ENCODE results near the gene RAB22A.

RAB22A gene

GRCh38 chr20:58389324-58389967 is 79.9 kb downstream of the RAB22A start:
- H3K36me3 ChIP-seq (ENCODE audit: control insufficient read depth, insufficient read depth, low read length, severe bottlenecking), result peaks cover 2% of the 10 kb centered on the region
- H3K27me3 ChIP-seq (replicated peaks; ENCODE audit: control insufficient read depth, insufficient read depth, low read length), result no peaks in the 10 kb centered on the region
- H3K4me1 ChIP-seq (ENCODE audit: control insufficient read depth, insufficient read depth, low read length), result peaks cover 16% of the 10 kb centered on the region
- H3K4me3 ChIP-seq (ENCODE audit: low read length), result peak overlapping the region; percentile 94
- peaks cover 10% of the 10 kb centered on the region for H3K9me3 ChIP-seq (ENCODE audit: control insufficient read depth, low read length)
- peak overlapping the region; percentile 93 for H3K9ac ChIP-seq (ENCODE audit: low read length)
- DNase-seq (ENCODE audit: low read depth), result peak; percentile 80

- H3K27me3 ChIP-seq (replicated peaks; ENCODE audit: control insufficient read depth, insufficient read depth, low read length), result no peaks in the 10 kb centered on the region
- peak overlapping the region; percentile 93 for H3K9ac ChIP-seq (ENCODE audit: low read length)
- DNase-seq (ENCODE audit: low read depth), result no peak
- H3K4me1 ChIP-seq (ENCODE audit: control insufficient read depth, insufficient read depth, low read length), result peaks cover 16% of the 10 kb centered on the region
- peaks cover 10% of the 10 kb centered on the region for H3K9me3 ChIP-seq (ENCODE audit: control insufficient read depth, low read length)
- peaks cover 2% of the 10 kb centered on the region for H3K36me3 ChIP-seq (ENCODE audit: control insufficient read depth, insufficient read depth, low read length, severe bottlenecking)
- peak overlapping the region; percentile 94 for H3K4me3 ChIP-seq (ENCODE audit: low read length)
These were observed 80.6 kb downstream of the RAB22A start for GRCh38 chr20:58389968-58390658.

GRCh38 chr20:58390659-58391035 is 81.1 kb downstream of the RAB22A start:
- no peak overlapping the region for H3K9ac ChIP-seq (ENCODE audit: low read length)
- peaks cover 16% of the 10 kb centered on the region for H3K4me1 ChIP-seq (ENCODE audit: control insufficient read depth, insufficient read depth, low read length)
- peak overlapping the region; percentile 94 for H3K4me3 ChIP-seq (ENCODE audit: low read length)

GRCh38 chr20:58392286-58392685 is 82.8 kb downstream of the RAB22A start:
- Histone ChIP-seq H3K36me3 (ENCODE audit: control insufficient read depth, insufficient read depth, low read length, severe bottlenecking) (peaks cover 2% of the 10 kb centered on the region), H3K9ac (ENCODE audit: low read length) (no peak overlapping the region), H3K4me1 (ENCODE audit: control insufficient read depth, insufficient read depth, low read length) (peaks cover 16% of the 10 kb centered on the region)

More at GRCh38 chr20:58390659-58391035, 81.1 kb downstream of the RAB22A start:
- peaks cover 10% of the 10 kb centered on the region for H3K9me3 ChIP-seq (ENCODE audit: control insufficient read depth, low read length)
- H3K27me3 ChIP-seq (replicated peaks; ENCODE audit: control insufficient read depth, insufficient read depth, low read length), result no peaks in the 10 kb centered on the region
- DNase-seq (ENCODE audit: low read depth), result no peak
- peaks cover 2% of the 10 kb centered on the region for H3K36me3 ChIP-seq (ENCODE audit: control insufficient read depth, insufficient read depth, low read length, severe bottlenecking)

GRCh38 chr20:58393299-58393698 is 83.8 kb downstream of the RAB22A start:
- Histone ChIP-seq H3K36me3 (ENCODE audit: control insufficient read depth, insufficient read depth, low read length, severe bottlenecking) (peaks cover 2% of the 10 kb centered on the region), H3K9me3 (ENCODE audit: control insufficient read depth, low read length) (peaks cover 2% of the 10 kb centered on the region), H3K9ac (ENCODE audit: low read length) (no peak overlapping the region)

More at GRCh38 chr20:58392286-58392685, 82.8 kb downstream of the RAB22A start:
- peaks cover 10% of the 10 kb centered on the region for H3K9me3 ChIP-seq (ENCODE audit: control insufficient read depth, low read length)
- H3K27me3 ChIP-seq (replicated peaks; ENCODE audit: control insufficient read depth, insufficient read depth, low read length), result no peaks in the 10 kb centered on the region
- no peak overlapping the region for H3K4me3 ChIP-seq (ENCODE audit: low read length)
- no peak for DNase-seq (ENCODE audit: low read depth)

GRCh38 chr20:58394801-58395200 is 85.3 kb downstream of the RAB22A start:
- Histone ChIP-seq H3K36me3 (ENCODE audit: control insufficient read depth, insufficient read depth, low read length, severe bottlenecking) (peaks cover 2% of the 10 kb centered on the region), H3K4me3 (ENCODE audit: low read length) (no peak overlapping the region), H3K9ac (ENCODE audit: low read length) (no peak overlapping the region), H3K9me3 (ENCODE audit: control insufficient read depth, low read length) (no peaks in the 10 kb centered on the region), H3K4me1 (ENCODE audit: control insufficient read depth, insufficient read depth, low read length) (peaks cover 18% of the 10 kb centered on the region), H3K27me3 (replicated peaks; ENCODE audit: control insufficient read depth, insufficient read depth, low read length) (no peaks in the 10 kb centered on the region)
- DNase-seq (ENCODE audit: low read depth), result no peak

More at GRCh38 chr20:58393299-58393698, 83.8 kb downstream of the RAB22A start:
- Histone ChIP-seq H3K4me1 (ENCODE audit: control insufficient read depth, insufficient read depth, low read length) (peaks cover 17% of the 10 kb centered on the region), H3K4me3 (ENCODE audit: low read length) (no peak overlapping the region), H3K27me3 (replicated peaks; ENCODE audit: control insufficient read depth, insufficient read depth, low read length) (no peaks in the 10 kb centered on the region)
- peak; percentile 52 for DNase-seq (ENCODE audit: low read depth)

GRCh38 chr20:58395604-58396003 is 86.1 kb downstream of the RAB22A start:
- no peaks in the 10 kb centered on the region for H3K27me3 ChIP-seq (replicated peaks; ENCODE audit: control insufficient read depth, insufficient read depth, low read length)
- H3K36me3 ChIP-seq (ENCODE audit: control insufficient read depth, insufficient read depth, low read length, severe bottlenecking), result peaks cover 2% of the 10 kb centered on the region
- H3K9ac ChIP-seq (ENCODE audit: low read length), result no peak overlapping the region
- DNase-seq (ENCODE audit: low read depth), result no peak
- peaks cover 10% of the 10 kb centered on the region for H3K4me1 ChIP-seq (ENCODE audit: control insufficient read depth, insufficient read depth, low read length)
- H3K9me3 ChIP-seq (ENCODE audit: control insufficient read depth, low read length), result no peaks in the 10 kb centered on the region
- no peak overlapping the region for H3K4me3 ChIP-seq (ENCODE audit: low read length)

- DNase-seq (ENCODE audit: low read depth), result no peak
- peaks cover 2% of the 10 kb centered on the region for H3K4me1 ChIP-seq (ENCODE audit: control insufficient read depth, insufficient read depth, low read length)
- H3K4me3 ChIP-seq (ENCODE audit: low read length), result no peak overlapping the region
- H3K36me3 ChIP-seq (ENCODE audit: control insufficient read depth, insufficient read depth, low read length, severe bottlenecking), result no peaks in the 10 kb centered on the region
- no peaks in the 10 kb centered on the region for H3K27me3 ChIP-seq (replicated peaks; ENCODE audit: control insufficient read depth, insufficient read depth, low read length)
- H3K9ac ChIP-seq (ENCODE audit: low read length), result no peak overlapping the region
- H3K9me3 ChIP-seq (ENCODE audit: control insufficient read depth, low read length), result no peaks in the 10 kb centered on the region
These were observed 87.9 kb downstream of the RAB22A start for GRCh38 chr20:58397429-58397828.

- H3K27me3 ChIP-seq (replicated peaks; ENCODE audit: control insufficient read depth, insufficient read depth, low read length), result no peaks in the 10 kb centered on the region
- H3K4me1 ChIP-seq (ENCODE audit: control insufficient read depth, insufficient read depth, low read length), result peaks cover 2% of the 10 kb centered on the region
- H3K9me3 ChIP-seq (ENCODE audit: control insufficient read depth, low read length), result no peaks in the 10 kb centered on the region
- no peak overlapping the region for H3K9ac ChIP-seq (ENCODE audit: low read length)
- H3K36me3 ChIP-seq (ENCODE audit: control insufficient read depth, insufficient read depth, low read length, severe bottlenecking), result no peaks in the 10 kb centered on the region
- DNase-seq (ENCODE audit: low read depth), result no peak
- H3K4me3 ChIP-seq (ENCODE audit: low read length), result no peak overlapping the region
These were observed 88.7 kb downstream of the RAB22A start for GRCh38 chr20:58398254-58398653.

- H3K4me1 ChIP-seq (ENCODE audit: control insufficient read depth, insufficient read depth, low read length), result peaks cover 2% of the 10 kb centered on the region
- H3K27me3 ChIP-seq (replicated peaks; ENCODE audit: control insufficient read depth, insufficient read depth, low read length), result no peaks in the 10 kb centered on the region
- H3K36me3 ChIP-seq (ENCODE audit: control insufficient read depth, insufficient read depth, low read length, severe bottlenecking), result no peaks in the 10 kb centered on the region
- H3K4me3 ChIP-seq (ENCODE audit: low read length), result no peak overlapping the region
- no peak overlapping the region for H3K9ac ChIP-seq (ENCODE audit: low read length)
- no peak for DNase-seq (ENCODE audit: low read depth)
- no peaks in the 10 kb centered on the region for H3K9me3 ChIP-seq (ENCODE audit: control insufficient read depth, low read length)
These were observed 90.4 kb downstream of the RAB22A start for GRCh38 chr20:58399926-58400325.

- Histone ChIP-seq H3K27me3 (replicated peaks; ENCODE audit: control insufficient read depth, insufficient read depth, low read length) (no peaks in the 10 kb centered on the region), H3K9me3 (ENCODE audit: control insufficient read depth, low read length) (no peaks in the 10 kb centered on the region), H3K4me1 (ENCODE audit: control insufficient read depth, insufficient read depth, low read length) (peaks cover 7% of the 10 kb centered on the region), H3K4me3 (ENCODE audit: low read length) (no peak overlapping the region), H3K36me3 (ENCODE audit: control insufficient read depth, insufficient read depth, low read length, severe bottlenecking) (no peaks in the 10 kb centered on the region), H3K9ac (ENCODE audit: low read length) (no peak overlapping the region)
- no peak for DNase-seq (ENCODE audit: low read depth)
These were observed 91.6 kb downstream of the RAB22A start for GRCh38 chr20:58401162-58401561.
